Stimulated activated CD8-positive, alpha-beta memory T cell treated with anti-CD3 and anti-CD28 coated beads, Interleukin-12 subunit alpha, Interleukin-12 subunit beta, amount 100 ng/mL, for 24 hours (primary cell): ENCODE data around the gene SLC7A11.

ENCODE experiments used
- DNase-seq: peaks from one replicate; pipeline ENCODE4 v3.0.0-alpha.2; 2020; ENCODE audit errors: extremely low read depth

The SLC7A11 gene

GRCh38 chr4:138205531-138206233 lies 36.5 kb downstream of the SLC7A11 start:
- DNase-seq, result no peak

- no peak for DNase-seq
Measured at GRCh38 chr4:138204507-138204906, 37.6 kb downstream of the SLC7A11 start.

GRCh38 chr4:138202686-138203085 lies 39.5 kb downstream of the SLC7A11 start:
- no peak for DNase-seq

GRCh38 chr4:138200236-138200590 lies 41.9 kb downstream of the SLC7A11 start:
- DNase-seq, result no peak

GRCh38 chr4:138199568-138200235 lies 42.4 kb downstream of the SLC7A11 start:
- DNase-seq, result no peak

GRCh38 chr4:138196153-138196552 lies 46.0 kb downstream of the SLC7A11 start:
- no peak for DNase-seq

GRCh38 chr4:138193963-138194362 lies 48.2 kb downstream of the SLC7A11 start:
- DNase-seq, result no peak

- no peak for DNase-seq
Measured at GRCh38 chr4:138192113-138192512, 50.0 kb downstream of the SLC7A11 start.

GRCh38 chr4:138190452-138190858 lies 51.7 kb downstream of the SLC7A11 start:
- no peak for DNase-seq

GRCh38 chr4:138189206-138189605 lies 52.9 kb downstream of the SLC7A11 start:
- DNase-seq, result no peak

- DNase-seq, result no peak
Measured at GRCh38 chr4:138188406-138189084, 53.6 kb downstream of the SLC7A11 start.

GRCh38 chr4:138185859-138186645 lies 56.1 kb downstream of the SLC7A11 start:
- no peak for DNase-seq

- DNase-seq, result no peak
Measured at GRCh38 chr4:138184886-138185285, 57.3 kb downstream of the SLC7A11 start.

- DNase-seq, result no peak
Measured at GRCh38 chr4:138182838-138183426, 59.2 kb downstream of the SLC7A11 start.

- DNase-seq, result no peak
Measured at GRCh38 chr4:138181287-138181686, 60.9 kb downstream of the SLC7A11 start.

- DNase-seq, result no peak
Measured at GRCh38 chr4:138178566-138178965, 63.6 kb downstream of the SLC7A11 start.

GRCh38 chr4:138177278-138177968 lies 64.7 kb downstream of the SLC7A11 start:
- DNase-seq, result no peak

- no peak for DNase-seq
Measured at GRCh38 chr4:138174981-138175794, 67.0 kb downstream of the SLC7A11 start.

- no peak for DNase-seq
Measured at GRCh38 chr4:138164208-138164607, 77.9 kb downstream of the SLC7A11 start.

GRCh38 chr4:138163171-138163570 lies 79.0 kb downstream of the SLC7A11 start:
- no peak for DNase-seq
